Measurements from ENCODE around the gene SLC12A9.

Gene SLC12A9

DNA sequence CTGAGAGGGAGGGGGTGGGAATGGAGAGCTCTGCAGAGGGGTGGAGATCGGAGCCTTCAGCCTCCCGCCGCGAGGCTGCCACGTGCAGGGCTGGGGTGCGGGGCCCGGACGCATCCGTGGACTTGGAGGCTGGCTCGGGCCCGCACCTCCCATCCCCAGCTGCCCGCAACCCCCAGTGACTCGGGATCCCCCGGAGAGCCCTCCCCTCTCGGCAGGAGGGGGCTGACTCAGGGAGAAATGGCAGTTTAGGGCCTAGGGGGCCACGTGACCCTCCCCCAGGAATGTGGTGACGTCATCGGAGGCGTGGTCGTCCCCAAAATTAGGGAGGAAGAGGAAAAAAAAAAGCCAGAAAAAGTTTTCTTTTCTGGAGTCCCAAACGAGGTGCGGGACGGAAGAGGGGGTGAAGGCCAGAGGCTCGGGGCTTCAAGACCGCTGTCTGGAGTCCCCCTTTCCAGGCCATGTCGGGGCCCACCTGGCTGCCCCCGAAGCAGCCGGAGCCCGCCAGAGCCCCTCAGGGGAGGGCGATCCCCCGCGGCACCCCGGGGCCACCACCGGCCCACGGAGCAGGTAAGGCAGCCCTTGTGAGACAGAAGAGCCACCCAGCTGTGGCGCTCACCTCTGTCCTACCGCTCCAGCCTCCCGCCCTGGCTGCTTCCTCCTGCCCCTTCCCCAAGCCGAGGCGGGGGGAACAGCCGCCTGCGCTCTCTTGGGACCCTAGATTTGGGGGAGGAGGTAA lies 14.7 kb downstream of the SLC12A9 start, which contains the start of gene TRIP6:
Gene TRIP6 (plus strand): TSS at position 348 of the 736 bp plus-strand sequence. CDS start 111 bp downstream, at position 459.
- TF ChIP-seq, protein P1, sequence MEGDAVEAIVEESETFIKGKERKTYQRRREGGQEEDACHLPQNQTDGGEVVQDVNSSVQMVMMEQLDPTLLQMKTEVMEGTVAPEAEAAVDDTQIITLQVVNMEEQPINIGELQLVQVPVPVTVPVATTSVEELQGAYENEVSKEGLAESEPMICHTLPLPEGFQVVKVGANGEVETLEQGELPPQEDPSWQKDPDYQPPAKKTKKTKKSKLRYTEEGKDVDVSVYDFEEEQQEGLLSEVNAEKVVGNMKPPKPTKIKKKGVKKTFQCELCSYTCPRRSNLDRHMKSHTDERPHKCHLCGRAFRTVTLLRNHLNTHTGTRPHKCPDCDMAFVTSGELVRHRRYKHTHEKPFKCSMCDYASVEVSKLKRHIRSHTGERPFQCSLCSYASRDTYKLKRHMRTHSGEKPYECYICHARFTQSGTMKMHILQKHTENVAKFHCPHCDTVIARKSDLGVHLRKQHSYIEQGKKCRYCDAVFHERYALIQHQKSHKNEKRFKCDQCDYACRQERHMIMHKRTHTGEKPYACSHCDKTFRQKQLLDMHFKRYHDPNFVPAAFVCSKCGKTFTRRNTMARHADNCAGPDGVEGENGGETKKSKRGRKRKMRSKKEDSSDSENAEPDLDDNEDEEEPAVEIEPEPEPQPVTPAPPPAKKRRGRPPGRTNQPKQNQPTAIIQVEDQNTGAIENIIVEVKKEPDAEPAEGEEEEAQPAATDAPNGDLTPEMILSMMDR (IDR thresholded peaks at IDR 0.05; ENCODE audit: borderline replicate concordance, control extremely low read depth, extremely low read depth, insufficient read depth, missing control alignments): no peak
- peak; percentile 89 for DNase-seq (ENCODE audit: low spot score)
- in situ Hi-C loops (cut with MboI; ENCODE audit: low sequenced_read_pairs, unreplicated experiment): loop anchor here (25.0 kb wide), 1 partner anchor 405 kb away; the partner anchor contains the start of gene SPACDR

DNA sequence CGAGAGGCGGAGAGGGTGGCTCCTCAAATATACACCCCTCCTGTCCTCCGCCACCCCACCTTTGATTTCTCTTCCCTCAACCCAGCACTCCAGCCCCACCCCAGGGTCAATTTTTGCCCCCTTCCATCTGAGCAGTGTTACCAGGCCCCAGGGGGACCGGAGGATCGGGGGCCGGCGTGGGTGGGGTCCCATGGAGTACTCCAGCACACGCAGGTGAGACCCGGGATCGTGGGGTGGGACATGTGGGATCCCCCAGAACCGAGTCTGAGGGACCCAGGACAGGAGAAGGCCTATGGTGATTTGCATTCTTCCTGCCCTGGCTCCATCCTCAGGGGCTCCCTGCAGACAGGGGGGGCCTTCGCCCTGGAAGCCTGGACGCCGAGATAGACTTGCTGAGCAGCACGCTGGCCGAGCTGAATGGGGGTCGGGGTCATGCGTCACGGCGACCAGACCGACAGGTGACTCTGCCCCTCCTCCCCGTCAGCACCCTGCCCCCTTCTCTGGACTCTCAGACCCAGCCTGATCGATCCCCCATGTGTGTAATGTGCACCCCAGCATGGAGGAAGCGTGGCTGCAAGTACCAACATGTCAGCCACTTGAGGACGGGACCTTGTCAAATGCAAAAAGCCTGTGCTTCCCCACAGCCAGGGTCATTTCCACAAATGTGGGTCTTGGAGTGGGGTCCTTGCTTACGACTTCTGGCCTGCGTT lies 15.4 kb downstream of the SLC12A9 start:
- DNase-seq (ENCODE audit: low spot score): no peak
- TF ChIP-seq, protein P1 (IDR thresholded peaks at IDR 0.05; ENCODE audit: borderline replicate concordance, control extremely low read depth, extremely low read depth, insufficient read depth, missing control alignments): no peak
- in situ Hi-C loops (cut with MboI; ENCODE audit: low sequenced_read_pairs, unreplicated experiment): loop anchor here (25.0 kb wide), 1 partner anchor 406 kb away; the partner anchor contains the start of gene SPACDR

DNA sequence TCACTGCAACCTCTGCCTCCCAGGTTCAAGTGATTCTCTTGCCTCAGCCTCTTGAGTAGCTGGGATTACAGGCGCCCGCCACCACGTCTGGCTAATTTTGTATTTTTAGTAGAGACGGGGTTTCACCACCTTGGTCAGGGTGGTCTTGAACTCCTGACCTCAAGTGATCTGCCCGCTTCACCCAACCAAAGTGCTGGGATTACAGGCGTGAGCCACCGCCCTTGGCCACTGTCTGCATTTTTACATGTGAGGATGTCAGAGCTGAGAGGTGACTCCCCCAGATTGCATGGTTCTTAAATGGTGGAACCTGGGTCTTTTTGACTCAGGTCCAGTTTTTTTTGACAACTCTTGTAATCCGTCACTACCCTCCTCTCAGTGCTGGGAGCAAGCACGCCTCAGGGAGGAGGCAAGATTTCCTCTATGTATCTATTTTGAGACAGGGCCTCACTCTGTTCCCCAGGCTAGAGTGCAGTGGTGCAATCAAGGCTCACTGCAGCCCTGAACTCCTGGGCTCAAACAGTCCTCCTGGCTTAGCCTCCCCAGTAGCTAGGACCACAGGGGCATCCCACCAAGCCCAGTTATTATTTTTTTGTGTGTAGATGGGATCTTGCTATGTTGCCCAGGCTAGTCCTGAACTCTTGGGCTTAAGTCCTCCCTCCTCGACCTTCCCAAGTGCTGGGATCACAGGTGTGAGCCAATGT lies 21.2 kb downstream of the SLC12A9 start:
- DNase-seq (ENCODE audit: low spot score): no peak
- TF ChIP-seq, protein P1 (IDR thresholded peaks at IDR 0.05; ENCODE audit: borderline replicate concordance, control extremely low read depth, extremely low read depth, insufficient read depth, missing control alignments): no peak
- in situ Hi-C loops (cut with MboI; ENCODE audit: low sequenced_read_pairs, unreplicated experiment): loop anchor here (25.0 kb wide), 1 partner anchor 411 kb away; the partner anchor contains the start of gene SPACDR

DNA sequence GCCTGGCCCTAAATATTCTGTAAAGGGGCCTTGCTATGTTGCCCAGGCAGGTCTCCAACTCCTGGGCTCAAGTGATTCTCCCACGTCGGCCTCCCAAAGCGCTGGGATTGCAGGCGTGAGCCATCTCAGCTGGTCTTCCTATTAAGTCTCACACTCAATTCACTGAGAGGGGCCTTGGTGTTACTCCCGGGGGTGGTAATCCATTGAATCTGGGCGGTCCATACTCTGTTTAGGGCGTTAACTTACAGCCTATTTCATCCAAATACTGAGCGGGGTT lies 21.7 kb downstream of the SLC12A9 start:
- TF ChIP-seq, protein P1 (IDR thresholded peaks at IDR 0.05; ENCODE audit: borderline replicate concordance, control extremely low read depth, extremely low read depth, insufficient read depth, missing control alignments): no peak
- in situ Hi-C loops (cut with MboI; ENCODE audit: low sequenced_read_pairs, unreplicated experiment): loop anchor here (25.0 kb wide), 1 partner anchor 412 kb away; the partner anchor contains the start of gene SPACDR
- DNase-seq (ENCODE audit: low spot score): no peak

DNA sequence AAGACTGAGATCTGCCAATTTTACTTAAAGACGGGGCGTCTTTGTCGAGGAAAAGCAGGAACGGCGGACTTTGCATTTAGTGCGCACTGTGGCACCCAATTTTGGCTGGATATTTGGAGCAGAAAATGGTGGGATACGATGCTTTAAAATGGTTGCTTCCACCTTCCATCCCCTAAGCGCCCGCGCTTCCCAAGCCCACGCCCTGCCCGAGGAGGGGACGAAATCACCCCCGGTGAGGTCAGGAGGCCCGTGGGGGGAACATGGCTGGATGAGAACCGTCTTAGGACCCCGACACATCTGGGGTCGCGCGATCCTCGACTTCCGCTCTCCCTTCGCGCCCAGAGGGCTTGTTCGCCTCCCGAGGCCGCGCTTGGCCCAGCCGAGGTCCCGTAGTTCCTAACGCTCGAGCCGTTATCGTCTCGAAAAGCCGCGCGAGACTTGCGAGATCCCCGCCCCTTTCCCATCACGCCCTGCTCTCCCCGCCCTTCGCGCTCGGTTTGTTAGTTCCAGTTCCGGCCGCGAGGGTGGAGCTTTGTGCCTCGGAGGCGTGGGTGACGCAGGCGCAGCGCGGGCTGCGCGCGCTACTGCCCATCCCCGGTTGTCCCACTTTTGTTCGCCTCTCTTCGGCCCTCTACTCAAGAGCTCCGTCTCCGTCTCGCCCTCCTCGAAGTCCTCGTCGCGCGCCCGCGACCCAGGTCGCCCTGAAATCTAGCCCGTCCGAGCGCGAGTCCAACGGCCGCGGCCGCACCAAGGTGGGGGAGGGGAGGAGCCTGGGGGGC lies 22.3 kb downstream of the SLC12A9 start, which contains the start of gene SRRT:
Gene SRRT (plus strand): TSS at position 527 of the 779 bp plus-strand sequence. CDS start 488 bp downstream, outside the sequence.
- TF ChIP-seq, protein P1 (IDR thresholded peaks at IDR 0.05; ENCODE audit: borderline replicate concordance, control extremely low read depth, extremely low read depth, insufficient read depth, missing control alignments): no peak
- in situ Hi-C loops (cut with MboI; ENCODE audit: low sequenced_read_pairs, unreplicated experiment): loop anchor here (25.0 kb wide), 1 partner anchor 412 kb away; the partner anchor contains the start of gene SPACDR
- peak; percentile 99 for DNase-seq (ENCODE audit: low spot score)

Data from GM13976 (cell line).